ENCODE data around the gene ZFP64. TPM values are rescaled to one million over a fixed set of nuclear protein-coding genes. Genes with fewer than 3 reads are reported as not detected.

ZFP64 gene
- total RNA-seq, 1 donor from 2014 or later = 20.3 TPM

- H3K27me3 Mint-ChIP-seq (ENCODE audit: low read depth, unreplicated experiment) = peaks cover 3% of the 10 kb centered on the region
- no peak overlapping the region for H3K4me3 Mint-ChIP-seq (ENCODE audit: unreplicated experiment)
- H3K4me2 ChIP-seq (ENCODE audit: low read length) = no peak overlapping the region
- H3K36me3 ChIP-seq (ENCODE audit: insufficient read depth, low read length) = no peaks in the 10 kb centered on the region
- no peaks in the 10 kb centered on the region for H3K79me2 ChIP-seq (ENCODE audit: insufficient read depth, low read length)
- peaks cover 9% of the 10 kb centered on the region for H3K9me3 Mint-ChIP-seq (ENCODE audit: unreplicated experiment)
- H2AFZ ChIP-seq (ENCODE audit: low read depth, low read length) = no peak overlapping the region
- H3K9ac ChIP-seq (ENCODE audit: low read length) = no peak overlapping the region
- no peaks in the 10 kb centered on the region for H3K4me1 ChIP-seq (ENCODE audit: insufficient read depth, low read length)
- no peak overlapping the region for H3K4me3 ChIP-seq (ENCODE audit: insufficient read depth, low read depth, low read length)
- no peak overlapping the region for H3K27ac Mint-ChIP-seq (ENCODE audit: unreplicated experiment)
- no peak for FAIRE-seq
- no peaks in the 10 kb centered on the region for H3K36me3 Mint-ChIP-seq (ENCODE audit: low read depth, unreplicated experiment)
- DNase-seq (ENCODE audit: low read depth) = no peak
- no peaks in the 10 kb centered on the region for H3K9me3 ChIP-seq (ENCODE audit: insufficient read depth, low read depth, low read length)
- H3K27ac ChIP-seq (ENCODE audit: low read depth, low read length) = no peak overlapping the region
- no peaks in the 10 kb centered on the region for H3K4me1 Mint-ChIP-seq (ENCODE audit: low read depth, unreplicated experiment)
- TF ChIP-seq CTCF (IDR thresholded peaks at IDR 0.05; ENCODE audit: insufficient read depth, low read depth, low read length) (no peak), EZH2 (IDR thresholded peaks at IDR 0.05; ENCODE audit: insufficient read depth, low read length) (no peak)
- no peaks in the 10 kb centered on the region for H4K20me1 ChIP-seq (ENCODE audit: insufficient read depth, low read length)
- H3K27me3 ChIP-seq (ENCODE audit: insufficient read depth, low read length) = no peaks in the 10 kb centered on the region
Measured at GRCh38 chr20:52212943-52213342, 21.4 kb upstream of the ZFP64 start.

DNA sequence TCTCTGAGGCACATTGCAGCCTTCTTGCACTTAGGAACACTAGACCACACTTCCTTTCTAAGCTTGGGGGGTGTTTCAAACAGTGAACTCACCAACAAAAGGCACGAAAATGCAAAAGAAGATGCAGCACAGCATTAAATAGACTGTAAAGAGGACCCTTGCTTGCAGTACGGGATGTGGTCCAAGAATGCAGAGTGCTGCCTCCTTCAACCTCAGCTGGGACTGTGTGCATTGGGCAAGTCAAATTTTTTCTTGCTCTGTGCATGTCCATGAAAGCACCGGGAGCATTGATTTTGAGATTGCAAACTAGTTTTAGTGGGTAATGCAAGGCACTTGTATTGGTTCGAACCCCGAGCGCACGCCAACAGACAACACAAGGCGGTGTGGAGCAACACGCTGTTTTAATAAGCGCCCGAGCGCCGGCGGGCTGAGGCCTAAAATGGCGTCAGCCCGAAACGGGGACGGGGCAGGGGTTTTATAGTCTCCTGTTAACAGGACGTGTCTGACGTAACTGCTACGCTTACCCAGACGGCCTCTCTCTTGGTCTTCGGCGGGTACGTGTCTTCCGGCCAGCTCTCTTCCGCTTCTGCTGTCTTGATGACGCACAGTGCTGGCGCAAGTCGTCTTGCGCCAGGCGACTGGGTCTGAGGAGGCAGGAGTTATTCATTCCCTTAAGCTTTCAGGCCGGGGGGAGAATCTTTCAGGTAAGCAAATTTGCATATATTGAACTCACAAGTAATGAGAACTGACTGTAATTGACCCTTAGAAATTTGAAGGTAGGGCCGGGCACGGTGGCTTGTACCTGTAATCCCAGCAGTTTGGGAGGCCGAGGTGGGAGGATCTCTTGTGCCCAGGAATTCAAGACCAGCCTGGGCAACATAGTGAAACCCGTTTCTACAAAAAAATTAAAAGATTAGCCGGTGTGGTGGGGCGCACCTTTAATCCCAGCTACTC is 18.7 kb upstream of the ZFP64 start:
- H3K27ac ChIP-seq (ENCODE audit: low read depth, low read length) = no peak overlapping the region

More for the DNA sequence above, 18.7 kb upstream of the ZFP64 start:
- DNase-seq (ENCODE audit: low read depth) (no peak), FAIRE-seq (no peak)
- Histone ChIP-seq H3K27me3 (ENCODE audit: insufficient read depth, low read length) (no peaks in the 10 kb centered on the region), H3K79me2 (ENCODE audit: insufficient read depth, low read length) (no peaks in the 10 kb centered on the region), H3K4me2 (ENCODE audit: low read length) (no peak overlapping the region), H3K4me1 (ENCODE audit: insufficient read depth, low read length) (no peaks in the 10 kb centered on the region), H3K9me3 (ENCODE audit: insufficient read depth, low read depth, low read length) (no peaks in the 10 kb centered on the region), H3K4me3 (ENCODE audit: insufficient read depth, low read depth, low read length) (no peak overlapping the region), H4K20me1 (ENCODE audit: insufficient read depth, low read length) (no peaks in the 10 kb centered on the region), H3K9ac (ENCODE audit: low read length) (no peak overlapping the region), H3K36me3 (ENCODE audit: insufficient read depth, low read length) (no peaks in the 10 kb centered on the region), H2AFZ (ENCODE audit: low read depth, low read length) (no peak overlapping the region)
- H3K27me3 Mint-ChIP-seq (ENCODE audit: low read depth, unreplicated experiment) = peaks cover 3% of the 10 kb centered on the region
- TF ChIP-seq CTCF (IDR thresholded peaks at IDR 0.05; ENCODE audit: insufficient read depth, low read depth, low read length) = no peak
- TF ChIP-seq EZH2 (IDR thresholded peaks at IDR 0.05; ENCODE audit: insufficient read depth, low read length) = no peak
- no peak overlapping the region for H3K4me3 Mint-ChIP-seq (ENCODE audit: unreplicated experiment)
- no peaks in the 10 kb centered on the region for H3K36me3 Mint-ChIP-seq (ENCODE audit: low read depth, unreplicated experiment)
- H3K9me3 Mint-ChIP-seq (ENCODE audit: unreplicated experiment) = peaks cover 9% of the 10 kb centered on the region
- no peaks in the 10 kb centered on the region for H3K4me1 Mint-ChIP-seq (ENCODE audit: low read depth, unreplicated experiment)
- H3K27ac Mint-ChIP-seq (ENCODE audit: unreplicated experiment) = no peak overlapping the region
